AG08395 (cell line): ENCODE data around the gene SLC2A3.
"Not testable (repeated sequence)": the region's sequence is repeated elsewhere in the genome, so short reads cannot be mapped to it uniquely, and the experiment has no call there.

Experiments used
- DNase-seq: peaks from one replicate; pipeline ENCODE4 v3.0.0; 2012; ENCODE audit warnings: mixed read lengths, low spot score

SLC2A3 gene

DNA sequence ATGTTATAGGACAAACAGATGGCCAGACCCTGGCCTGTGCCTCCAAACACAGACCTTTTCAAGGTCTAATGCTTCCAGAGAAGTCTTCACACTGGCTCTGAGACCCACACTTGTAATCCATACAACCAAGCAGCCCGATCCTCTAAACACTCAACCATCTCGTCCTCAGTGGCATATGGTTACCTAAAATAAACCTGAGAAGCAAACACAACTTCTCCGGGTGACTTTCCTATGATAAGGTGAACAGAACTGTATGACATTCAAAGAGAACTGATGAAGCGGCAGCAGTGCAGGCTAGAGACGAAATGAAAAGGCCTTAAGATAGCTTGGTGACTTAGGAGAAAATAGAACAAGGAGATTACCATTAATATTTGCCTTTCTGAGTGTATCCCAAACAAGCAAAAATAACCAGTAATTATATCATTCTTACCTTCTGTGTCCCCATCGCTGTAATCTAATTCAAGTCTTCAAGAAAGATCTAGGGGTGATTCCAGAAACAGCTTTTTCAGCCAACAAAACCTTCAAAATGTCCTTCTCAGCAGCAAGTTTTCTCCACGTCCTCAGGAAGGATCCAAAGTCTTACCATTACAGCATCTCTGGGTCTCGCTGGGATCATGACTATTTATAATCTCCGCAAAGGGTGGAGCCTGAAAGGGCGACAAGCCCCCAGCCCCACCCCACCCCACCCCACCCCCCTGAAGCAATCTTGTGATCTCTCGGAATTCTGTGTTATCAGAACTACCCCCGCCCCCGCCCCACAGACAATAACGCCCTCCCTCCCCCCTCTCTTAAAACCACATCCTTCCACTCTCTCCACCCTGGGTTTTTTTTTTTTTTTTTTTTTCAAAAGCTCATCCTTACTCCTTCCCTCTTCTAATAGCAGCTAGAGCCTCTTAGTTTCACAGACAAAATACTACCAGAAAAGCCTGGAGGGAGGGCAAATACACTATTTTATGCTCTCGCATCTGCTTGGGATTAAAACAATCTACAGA is at the start of gene SLC2A3:
TSS of gene SLC2A3 (minus strand) at position 598 of the 992 bp plus-strand sequence. CDS start at position 445, 153 bp downstream.
- DNase-seq, result peak; percentile 94

DNA sequence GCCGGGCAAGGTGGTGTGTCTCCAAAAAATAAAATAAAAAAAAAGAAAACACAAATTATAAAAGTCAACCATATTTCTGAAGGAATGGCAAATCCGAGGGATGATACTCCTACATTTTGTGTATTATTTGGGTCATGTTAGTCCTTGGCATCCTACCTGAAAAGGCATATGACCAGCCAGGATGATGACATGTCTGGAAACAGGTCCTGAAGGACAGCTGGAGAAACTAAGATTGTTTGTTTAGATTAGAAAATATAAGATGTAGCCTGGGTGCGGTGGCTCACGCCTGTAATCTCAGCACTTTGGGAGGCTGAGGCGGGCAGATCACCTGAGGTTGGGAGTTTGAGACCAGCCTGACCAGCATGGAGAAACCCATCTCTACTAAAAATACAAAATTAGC is 48.9 kb upstream of the SLC2A3 start:
- DNase-seq, result no peak

DNA sequence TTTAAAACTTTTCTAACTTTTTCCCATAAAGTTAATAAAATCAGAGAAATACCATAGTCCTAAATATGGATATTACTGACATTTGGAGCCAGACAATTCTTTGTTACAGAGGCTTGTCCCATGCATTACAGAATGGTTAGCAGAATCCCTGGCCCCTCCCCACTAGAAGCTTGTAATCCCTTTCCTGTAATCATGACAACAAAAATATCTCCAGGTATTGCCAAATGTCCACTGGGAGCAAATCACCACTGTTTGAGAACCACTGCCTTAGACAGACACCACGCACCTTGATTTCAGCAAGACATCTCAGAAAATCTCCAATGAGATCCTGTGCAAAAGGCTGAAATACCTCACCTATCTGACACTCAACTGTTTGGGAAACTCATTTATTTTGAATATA is 47.5 kb upstream of the SLC2A3 start:
- not testable (repeated sequence) for DNase-seq

DNA sequence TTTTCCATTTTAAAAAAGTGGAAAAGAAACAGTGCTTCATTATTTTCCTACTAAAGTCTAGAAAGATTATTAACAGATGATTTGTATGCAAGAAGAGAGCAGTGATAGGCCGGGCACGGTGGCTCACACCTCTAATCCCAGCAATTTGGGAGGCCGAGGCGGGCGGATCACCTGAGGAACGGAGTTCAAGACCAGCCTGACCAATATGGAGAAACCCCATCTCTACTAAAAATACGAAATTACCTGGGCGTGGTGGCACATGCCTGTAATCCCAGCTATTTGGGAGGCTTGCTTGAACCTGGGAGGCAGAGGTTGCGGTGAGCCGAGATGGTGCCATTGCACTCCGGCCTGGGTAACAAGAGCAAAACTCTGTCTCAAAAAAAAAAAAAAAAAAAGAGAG is 47.0 kb upstream of the SLC2A3 start:
- not testable (repeated sequence) for DNase-seq

DNA sequence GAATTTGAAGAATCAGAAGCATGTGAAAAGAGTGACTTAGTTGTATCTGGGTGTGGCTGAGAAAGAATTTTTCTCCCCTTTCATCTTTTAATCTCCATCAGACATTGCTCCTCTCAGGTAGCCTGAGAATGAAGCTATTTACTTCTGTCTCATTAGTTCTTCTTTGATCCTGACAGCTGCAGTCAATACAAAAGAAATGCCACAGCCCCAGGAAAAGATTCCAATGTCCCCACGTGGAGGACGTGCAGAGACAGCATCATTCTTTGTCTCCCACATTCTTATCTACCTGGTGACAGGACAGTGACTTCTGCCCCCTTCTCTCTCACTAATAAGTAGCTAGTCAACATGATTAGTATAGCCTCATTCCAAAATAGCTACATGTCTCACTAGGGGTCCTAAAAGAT is 46.3 kb upstream of the SLC2A3 start:
- DNase-seq, result not testable (repeated sequence)

DNA sequence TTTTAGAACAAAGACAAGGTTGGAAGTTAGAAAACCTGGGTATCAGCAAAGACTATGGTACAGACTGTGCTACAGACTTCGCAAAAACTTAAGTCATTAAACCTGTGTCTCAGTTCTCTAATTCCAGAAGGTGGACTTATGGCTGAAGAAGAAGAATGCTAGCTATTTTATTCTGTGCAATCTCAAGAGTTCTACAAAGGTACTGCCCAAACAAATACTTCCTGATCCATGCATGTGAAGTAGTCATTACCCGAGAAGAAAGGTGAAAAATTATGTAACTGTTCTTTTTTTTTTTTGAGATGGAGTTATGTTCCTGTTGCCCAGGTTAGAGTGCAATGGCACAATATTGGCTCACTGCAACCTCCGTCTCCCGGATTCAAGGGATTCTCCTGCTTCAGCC is 45.5 kb upstream of the SLC2A3 start:
- DNase-seq, result no peak

DNA sequence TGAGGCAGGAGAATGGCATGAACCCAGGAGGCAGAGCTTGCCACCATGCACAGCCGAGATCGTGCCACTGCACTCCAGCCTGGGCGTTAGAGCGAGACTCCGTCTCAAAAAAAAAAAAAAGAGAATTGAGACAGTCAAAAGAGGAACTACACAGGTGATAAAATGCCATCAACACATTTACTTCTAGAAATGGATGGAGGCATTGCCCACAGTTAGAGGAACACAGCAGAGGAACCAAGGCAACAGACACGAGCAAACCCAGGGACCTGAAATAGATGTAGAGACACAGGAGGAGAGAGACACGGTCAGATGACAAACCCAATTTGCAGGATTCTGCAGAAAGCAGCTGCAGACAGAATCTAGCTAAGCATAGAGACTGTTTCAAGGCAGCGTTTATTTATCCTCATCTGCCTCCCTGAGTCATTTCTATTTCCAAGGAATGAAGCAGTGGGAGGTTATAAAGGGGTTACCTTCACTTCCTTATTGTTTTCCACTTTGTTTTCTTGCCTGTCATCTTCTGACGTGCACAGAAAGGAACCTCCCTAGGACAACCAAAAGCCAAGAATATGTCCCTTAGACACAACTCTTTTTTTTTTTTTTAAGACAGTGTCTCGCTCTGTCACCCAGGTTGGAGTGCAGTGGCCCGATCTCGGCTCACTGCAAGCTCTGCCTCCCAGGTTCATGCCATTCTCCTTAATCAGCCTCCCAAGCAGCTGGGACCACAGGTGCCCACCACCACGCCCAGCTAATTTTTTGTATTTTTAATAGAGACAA is 41.6 kb upstream of the SLC2A3 start:
- not testable (repeated sequence) for DNase-seq

DNA sequence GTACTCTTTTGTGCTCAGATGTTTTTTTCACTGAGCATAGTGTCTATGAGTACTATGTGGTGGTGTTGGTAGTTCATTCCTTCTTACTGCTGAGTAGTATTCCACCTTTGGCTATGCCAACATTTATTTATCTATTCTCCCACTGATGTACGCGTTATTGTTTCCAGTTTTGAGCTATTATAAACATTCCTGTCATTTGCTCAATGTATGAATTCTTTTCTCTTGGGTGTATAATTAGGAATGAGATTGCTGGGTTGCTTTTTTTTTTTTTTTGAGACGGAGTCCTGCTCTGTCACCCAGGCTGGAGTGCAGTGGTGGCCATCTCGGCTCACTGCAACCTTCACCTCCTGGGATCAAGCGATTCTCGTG is 37.5 kb upstream of the SLC2A3 start:
- DNase-seq, result no peak

DNA sequence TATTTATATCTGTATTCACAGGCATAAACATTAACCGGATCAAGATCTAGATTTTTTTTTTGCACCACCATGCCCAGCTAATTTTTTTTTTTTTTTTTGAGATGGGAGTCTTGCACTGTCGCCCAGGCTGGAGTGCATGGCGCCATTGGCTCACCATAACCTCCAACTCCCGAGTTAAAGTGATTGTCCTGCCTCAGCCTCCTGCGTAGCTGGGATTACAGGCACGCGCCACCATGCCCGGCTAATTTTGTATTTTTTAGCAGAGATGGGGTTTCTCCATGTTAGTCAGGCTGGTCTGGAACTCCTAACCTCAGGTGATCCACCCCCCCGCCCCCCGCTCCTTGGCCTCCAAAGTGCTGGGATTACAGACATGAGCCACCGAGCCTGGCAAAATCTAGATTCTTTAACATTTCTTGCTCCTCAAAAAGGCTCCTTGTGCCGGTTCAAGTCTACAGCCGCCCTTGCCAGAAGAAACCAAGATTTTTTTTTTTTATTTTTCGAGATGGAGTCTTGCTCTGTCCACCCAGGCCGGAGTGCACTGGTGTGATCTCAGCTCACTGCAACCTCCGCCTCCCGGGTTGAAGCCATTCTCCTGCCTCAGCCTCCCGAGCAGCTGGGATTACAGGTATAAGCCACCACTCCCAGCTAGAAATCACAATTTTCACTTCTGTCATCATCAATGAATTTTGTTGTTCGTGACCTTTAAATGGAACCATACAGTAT is 36.9 kb upstream of the SLC2A3 start:
- no peak for DNase-seq

DNA sequence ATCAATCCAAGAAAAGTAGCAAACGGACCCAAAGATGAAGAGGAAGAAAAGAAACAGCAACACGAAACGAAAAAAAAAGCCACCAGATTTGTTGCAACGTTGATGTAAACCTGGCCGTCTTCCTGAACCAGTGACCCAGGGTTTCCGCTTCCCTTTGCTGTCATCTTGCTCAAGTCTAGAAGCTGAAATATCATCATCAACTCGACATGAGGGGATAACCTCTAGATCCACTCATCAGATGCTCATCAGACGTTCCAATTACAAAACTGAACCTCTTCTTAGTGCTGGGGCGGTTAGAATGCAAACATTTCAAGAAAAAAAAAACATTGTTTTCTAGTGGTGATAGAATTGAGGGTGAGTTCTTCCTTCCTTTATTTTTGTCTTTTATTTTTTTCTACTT is 36.3 kb upstream of the SLC2A3 start:
- not testable (repeated sequence) for DNase-seq

DNA sequence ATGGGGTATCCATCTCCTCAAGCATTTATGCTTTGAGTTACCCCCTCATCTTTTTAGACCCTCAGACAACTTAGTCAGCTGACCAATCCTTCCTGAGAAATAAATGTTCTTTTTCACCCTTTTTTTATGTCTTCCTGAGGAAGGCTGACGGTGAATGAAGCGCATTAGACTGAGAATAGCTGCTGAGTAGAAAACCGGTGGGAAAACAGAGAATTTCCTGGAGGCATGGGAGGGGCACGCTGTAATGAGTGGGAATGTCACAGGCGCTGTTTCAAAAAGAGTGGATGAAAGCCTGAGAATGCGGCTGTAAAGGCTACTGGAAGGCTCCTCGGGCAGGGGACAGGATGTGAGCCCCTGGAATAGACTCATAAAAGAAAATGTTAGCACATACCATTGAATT is 35.8 kb upstream of the SLC2A3 start:
- not testable (repeated sequence) for DNase-seq

DNA sequence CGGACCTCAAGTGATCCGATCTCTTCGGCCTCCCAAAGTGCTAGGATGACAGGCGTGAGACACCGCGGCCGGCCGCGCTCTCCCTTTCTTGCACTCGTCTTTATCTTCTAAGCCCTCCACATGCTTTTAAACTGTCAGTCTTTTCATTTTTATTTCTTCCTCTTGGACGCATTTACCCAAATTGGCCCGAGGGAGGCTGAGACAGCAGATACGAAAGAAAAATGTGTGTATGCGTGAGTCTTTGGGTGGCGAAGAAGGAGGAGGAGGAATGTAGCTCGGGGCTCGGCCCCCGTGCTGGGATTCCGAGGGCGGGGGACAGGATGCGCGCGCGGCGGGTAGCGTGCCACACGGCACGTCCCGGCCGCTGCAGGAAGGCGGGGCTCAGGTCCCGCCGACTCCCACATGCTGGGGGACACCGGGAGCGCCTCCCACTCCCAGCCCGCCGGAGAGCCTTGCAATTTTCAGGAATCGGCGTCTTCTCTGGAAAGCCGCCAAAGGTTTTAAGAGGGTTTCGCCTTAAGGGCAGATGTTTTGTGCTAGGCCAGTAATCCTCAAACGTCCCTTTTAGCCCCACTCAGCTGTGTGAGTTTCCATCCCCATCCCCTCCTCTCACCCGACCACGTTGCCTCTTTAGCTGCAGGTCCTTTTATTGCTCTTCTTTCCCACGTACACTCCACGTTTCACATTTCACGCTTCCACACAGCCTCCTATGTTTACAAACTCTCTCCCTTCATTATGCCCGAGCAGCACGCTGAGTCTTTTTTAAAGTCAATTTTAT is 34.7 kb upstream of the SLC2A3 start:
- DNase-seq, result peak; percentile 96

DNA sequence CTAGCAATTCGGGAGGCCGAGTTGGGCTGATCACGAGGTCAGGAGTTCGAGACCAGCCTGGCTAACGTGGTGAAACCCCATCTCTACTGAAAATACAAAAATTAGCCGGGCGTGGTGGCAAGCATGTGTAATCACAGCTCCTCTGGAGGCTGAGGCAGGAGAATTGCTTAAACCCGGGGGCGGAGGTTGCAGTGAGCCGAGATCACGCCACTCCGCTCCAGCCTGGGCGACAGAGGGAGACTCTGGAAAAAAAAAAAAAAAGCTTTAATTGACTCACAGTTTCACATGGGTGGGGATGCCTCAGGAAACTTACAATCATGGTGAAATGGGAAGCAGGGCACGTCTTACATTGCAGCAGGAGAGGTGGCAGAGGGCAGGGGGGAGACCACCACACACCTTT is 30.6 kb upstream of the SLC2A3 start:
- DNase-seq, result no peak

DNA sequence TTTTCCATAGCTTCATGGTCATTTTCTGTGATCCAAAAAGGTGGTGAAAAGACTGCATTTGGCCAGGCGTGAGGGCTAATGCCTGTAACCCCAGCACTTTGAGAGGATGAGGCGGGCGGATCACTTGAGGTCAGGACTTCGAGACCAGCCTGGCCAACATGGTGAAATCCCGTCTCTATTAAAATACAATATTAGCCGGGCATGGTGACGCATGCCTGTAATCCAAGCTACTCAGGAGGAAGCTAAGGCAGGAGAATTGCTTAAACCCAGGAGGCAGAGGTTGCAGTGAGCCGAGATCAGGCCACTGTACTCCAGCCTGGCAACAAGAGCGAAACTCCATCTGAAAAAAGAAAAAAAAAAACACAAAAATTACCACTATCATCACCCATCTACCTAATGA is 28.7 kb upstream of the SLC2A3 start:
- DNase-seq, result not testable (repeated sequence)

DNA sequence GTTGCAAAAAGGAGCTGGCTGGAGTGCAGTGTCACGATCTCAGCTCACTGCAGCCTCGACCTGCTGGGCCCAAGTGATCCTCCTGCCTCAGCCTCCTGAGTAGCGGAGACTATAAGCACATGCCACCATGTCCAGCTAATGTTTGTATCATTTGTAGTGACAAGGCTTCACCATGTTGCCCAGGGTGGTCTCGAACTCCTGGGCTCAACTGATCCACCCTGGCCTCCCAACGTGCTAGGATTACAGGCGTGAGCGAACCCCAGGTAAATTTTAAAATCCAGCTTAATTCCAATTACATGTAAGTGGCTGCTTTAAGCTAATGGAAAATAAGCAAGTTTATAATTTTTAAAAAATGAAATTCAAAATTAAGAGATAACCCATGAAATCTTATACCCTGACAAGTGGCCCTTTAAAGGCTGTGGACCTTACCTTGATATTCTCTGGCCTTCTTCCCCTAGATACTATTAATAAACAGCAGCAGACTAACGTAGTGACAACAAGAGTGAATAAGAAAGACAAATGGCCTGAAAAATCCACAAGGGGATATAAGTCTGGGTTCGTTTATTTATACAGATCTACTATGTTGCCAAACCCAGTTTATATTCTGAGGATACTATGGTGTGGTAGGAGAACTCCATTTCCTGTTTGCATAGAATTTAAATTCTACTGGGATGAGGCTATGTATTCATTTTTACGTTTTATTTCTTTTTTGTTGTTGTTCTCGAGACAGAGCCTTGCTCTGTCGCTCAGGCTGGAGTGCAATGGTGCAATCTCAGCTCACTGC is 25.6 kb upstream of the SLC2A3 start:
- no peak for DNase-seq

DNA sequence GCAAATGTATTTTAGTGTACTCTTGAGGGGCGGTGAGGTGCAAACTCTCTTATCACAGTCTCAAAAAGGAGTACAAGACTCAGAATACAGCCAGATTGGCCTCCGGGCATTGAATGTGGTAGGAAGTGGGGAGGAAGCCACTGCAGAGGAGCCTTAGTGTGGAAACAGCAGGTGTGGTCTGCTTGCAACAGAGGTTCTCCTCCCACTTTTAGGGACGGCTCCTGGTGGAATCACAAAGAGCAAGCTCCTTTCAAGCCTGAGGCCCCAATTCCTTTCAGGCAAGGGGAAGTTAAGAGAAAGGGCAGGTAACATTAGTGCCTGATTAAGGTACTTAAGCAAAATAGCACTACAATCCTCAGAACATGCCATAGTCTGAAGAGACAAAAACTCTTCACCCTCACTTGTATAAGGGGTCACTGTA is 23.7 kb upstream of the SLC2A3 start:
- no peak for DNase-seq

DNA sequence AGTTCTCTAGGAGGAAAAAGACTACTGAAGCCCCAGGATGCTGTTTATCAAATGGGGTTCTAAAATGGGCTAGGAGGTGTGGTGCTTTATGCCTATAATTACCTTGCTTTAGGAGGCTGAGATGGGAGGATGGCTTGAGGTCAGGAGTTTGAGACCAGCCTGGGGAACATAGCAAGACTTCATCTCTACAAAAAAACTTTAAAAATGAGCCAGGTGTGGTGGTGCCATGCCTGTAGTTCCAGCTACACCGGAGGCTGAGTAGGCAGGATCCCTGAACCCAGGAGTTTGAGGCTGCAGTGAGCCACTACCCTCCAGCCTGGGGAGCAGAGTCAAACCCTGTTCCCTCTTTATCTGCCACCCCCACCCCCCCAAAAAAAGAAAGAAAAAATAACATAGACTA is 23.3 kb upstream of the SLC2A3 start:
- DNase-seq, result no peak

DNA sequence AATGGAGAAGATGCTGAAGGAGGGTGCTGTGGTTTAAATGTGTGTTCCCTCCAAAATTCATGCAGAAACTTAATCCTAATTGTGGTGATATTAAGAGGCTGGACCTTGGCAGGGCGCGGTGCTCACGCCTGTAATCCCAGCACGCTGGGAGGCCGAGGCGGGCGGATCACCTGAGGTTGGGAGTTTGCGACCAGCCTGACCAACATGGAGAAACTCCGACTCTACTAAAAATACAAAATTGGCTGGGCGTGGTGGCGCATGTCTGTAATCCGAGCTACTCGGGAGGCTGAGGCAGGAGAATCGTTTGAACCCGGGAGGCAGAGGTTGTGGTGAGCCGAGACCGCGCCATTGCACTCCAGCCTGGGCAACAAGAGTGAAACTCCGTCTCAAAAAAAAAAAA is 18.9 kb upstream of the SLC2A3 start:
- DNase-seq, result not testable (repeated sequence)

DNA sequence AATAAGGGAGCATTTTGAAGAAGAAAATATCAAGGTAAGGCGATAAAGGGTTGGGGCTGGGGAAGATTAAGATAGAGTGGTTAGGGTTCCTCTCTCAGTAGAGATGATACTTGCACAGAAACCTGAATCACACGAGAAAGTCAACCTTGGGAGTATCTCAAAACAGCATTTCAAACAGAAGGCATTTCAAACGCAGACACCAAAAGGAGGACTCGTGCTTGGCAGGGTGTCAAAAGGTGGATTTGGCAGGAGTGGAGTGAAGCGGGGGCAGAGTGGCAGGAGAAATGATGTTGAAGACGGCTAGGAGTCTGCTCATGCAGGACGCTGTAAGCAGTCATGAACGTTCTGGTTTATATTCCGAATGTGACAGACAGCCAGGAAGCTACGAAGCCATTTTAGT is 18.4 kb upstream of the SLC2A3 start:
- DNase-seq, result not testable (repeated sequence)

DNA sequence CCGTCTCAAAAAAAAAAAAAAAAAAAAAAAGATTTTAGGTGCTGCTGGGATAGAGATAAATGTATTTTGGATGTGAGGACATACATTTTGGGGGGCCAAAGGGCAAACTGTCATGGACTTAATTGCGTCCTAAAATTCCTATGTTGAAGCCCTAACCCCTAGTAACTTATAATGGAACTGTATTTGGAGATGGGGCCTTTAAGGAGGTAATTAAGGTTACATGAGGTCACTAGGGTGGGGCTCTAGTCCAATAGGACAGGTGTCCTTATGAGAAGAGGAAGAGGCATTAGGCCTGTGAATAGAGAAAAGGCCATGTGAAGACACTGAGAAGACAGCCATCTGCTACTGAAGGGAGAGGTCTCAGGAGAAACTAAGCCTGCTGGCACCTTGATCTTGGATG is 17.9 kb upstream of the SLC2A3 start:
- DNase-seq, result not testable (repeated sequence)

DNA sequence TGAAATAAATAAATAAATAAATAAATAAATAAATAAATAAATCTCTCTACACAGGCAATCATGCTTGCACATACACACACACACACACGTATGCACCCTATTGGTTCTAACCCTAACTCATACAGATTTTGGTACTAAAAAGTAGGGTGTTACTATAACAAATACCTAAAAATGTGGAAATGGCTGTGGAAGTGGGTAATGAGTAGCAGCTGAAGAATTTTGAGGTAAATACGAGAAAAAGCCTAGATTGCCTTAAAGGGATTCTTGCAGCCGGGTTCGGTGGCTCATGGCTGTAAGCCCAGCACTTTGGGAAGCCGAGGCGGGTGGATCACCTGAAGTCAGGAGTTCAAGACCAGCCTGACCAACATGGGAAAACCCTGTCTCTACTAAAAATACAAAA is 15.7 kb upstream of the SLC2A3 start:
- DNase-seq, result no peak
